Prostate gland (tissue), 2 donors: ENCODE measurements around the gene GNAI2.

Experiments used
- CTCF ChIP-seq, 4 experiments: fragments of 200-600 bp in 2 of 4; fragments of 450-650 bp in 2 of 4; sonication (generic) in 2 of 4; IDR thresholded peaks; 1 replicate in 3 of 4; 2 replicates in 1 of 4; pipeline ENCODE4 v1.5.1; 2016 to 2019; ENCODE audit warnings: antibody characterized with exemption in 4 of 4, mild to moderate bottlenecking in 2 of 4, moderate library complexity in 2 of 4
- POLR2A ChIP-seq: fragments of 450-650 bp; IDR thresholded peaks from one replicate; pipeline ENCODE4 v1.6.1; 2016; ENCODE audit warnings: antibody characterized with exemption, mild to moderate bottlenecking
- POLR2AphosphoS5 ChIP-seq: sonication (generic); formaldehyde crosslinking; IDR thresholded peaks from one replicate; pipeline ENCODE4 v1.6.1; 2017; ENCODE audit warnings: antibody characterized with exemption

- TF ChIP-seq CTCF (IDR thresholded peaks at IDR 0.05) (no peak), POLR2A (no peak), POLR2AphosphoS5 (no peak)
Measured at GRCh38 chr3:50299929-50300680, 64.1 kb downstream of the GNAI2 start.
